GM21786 (cell line): ENCODE measurements around the gene INTS1.

Experiments
- ATAC-seq: cut with Tn5 transposase; IDR thresholded peaks from one replicate; pipeline ENCODE4 v1.9.1; 2021; ENCODE audit not compliant: unreplicated experiment

The INTS1 gene

GRCh38 chr7:1542841-1543747 lies 38.9 kb upstream of the INTS1 start:
- ATAC-seq = no peak

DNA sequence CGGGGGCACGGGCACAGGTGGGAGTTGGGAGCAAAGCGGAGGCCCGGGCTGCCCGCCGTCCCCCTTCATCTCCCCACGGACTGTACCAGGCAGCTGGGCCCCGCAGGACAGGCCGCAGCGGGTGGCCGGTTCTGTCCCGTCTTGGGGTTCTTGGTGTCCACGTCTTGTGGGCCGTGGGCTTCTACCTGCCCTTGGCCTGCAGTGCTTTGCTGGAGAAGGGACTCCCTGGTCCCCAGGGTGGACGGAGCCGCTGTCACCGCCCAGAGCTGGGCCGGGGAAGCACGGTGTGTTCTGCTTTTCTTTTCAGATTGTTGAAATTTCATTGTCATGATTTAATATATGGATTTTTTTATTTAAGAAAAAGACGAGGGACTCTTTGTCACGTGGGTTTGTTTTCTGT lies 38.1 kb upstream of the INTS1 start:
- ATAC-seq = no peak

GRCh38 chr7:1541431-1542162 lies 37.4 kb upstream of the INTS1 start:
- ATAC-seq = no peak

- ATAC-seq = no peak
Observed at GRCh38 chr7:1540776-1541271, 36.6 kb upstream of the INTS1 start.

GRCh38 chr7:1539882-1540775 lies 35.9 kb upstream of the INTS1 start:
- no peak for ATAC-seq

GRCh38 chr7:1539181-1539881 lies 35.1 kb upstream of the INTS1 start:
- no peak for ATAC-seq

DNA sequence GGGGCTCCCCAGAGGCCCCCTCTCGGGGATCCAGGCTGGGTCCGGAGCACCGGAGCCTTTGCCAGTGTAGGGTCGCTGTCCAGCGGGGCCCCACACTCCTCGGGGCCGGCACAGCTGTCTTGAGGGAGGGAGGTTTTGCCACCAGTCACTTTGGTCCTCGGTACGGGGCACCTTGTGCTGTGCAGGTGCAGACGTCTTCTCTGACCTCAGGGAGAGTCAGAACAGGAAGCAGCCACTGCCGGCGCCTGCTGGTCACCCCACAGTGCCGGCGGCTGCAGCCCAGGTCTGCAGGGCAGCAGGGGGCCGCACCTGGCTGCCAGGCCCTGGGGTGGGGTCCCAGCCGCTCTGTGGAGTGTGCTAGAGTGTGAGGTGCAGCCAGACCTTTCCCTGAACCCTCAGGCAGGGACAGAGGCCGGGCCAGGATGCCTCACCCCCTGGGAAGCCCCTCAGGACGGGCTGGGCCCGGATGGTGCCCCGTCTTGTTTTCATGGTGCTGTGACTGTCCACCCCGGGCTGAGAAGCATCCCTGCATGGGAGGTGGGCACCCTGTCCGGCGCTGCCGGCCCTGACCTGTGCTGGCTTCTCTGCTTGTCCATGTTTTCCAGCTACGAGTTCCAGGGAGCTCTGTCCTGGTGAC lies 34.5 kb upstream of the INTS1 start:
- no peak for ATAC-seq

GRCh38 chr7:1537535-1538412 lies 33.6 kb upstream of the INTS1 start:
- ATAC-seq = no peak

DNA sequence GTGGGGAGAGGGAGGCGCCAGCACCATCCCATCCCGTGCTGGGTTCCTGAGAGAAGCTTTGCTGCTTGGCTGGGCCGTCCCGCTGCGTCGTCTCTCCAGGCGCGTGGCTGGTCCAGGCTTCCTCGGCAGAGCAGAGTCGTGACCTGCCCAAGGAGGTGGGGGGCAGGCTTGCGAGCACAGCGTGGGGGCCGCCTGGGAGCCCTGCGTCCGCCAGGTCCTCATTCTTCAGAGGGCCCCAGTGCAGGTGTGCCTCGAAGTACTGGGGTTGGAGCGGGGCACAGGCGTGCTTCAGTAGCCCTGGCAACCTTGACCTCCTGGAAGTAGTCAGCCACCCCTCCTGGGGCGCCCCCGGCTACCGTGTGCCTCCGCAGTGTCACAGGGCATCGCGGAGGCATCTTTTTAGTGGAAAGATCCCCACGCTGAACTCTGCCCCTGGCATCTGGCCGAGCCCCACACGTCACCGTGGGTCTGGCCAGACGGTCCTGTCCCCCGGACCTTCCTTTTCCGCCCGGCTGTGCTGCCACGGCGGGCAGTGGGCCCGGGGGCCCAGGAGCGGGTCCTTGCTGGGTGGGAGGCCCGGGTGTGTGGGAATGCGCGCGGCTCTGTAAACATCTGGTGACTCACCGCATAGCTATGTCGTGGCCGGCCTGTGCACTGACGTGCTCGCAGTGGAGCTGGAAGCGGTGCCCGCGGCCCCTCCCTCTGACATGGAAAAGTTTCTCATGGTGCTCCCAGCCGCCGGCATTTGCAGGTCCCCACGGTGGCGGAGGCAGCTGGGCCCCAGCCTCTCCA lies 32.8 kb upstream of the INTS1 start:
- no peak for ATAC-seq

DNA sequence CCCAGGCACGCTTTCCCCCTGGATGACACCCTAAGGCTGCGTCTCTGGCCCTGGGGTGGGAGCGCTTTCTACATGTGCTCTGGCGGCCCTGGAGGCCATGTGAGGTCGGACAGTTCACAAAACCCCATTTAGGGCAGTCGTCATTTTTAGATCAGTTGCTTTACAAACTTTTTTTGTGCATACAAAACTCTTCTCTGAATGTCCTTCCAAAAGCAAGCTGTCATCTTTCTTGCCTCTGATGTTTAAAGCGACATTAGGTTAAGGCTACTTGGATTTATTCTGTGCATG lies 32.2 kb upstream of the INTS1 start:
- ATAC-seq = no peak

- ATAC-seq = no peak
Observed at GRCh38 chr7:1535701-1536454, 31.7 kb upstream of the INTS1 start.

DNA sequence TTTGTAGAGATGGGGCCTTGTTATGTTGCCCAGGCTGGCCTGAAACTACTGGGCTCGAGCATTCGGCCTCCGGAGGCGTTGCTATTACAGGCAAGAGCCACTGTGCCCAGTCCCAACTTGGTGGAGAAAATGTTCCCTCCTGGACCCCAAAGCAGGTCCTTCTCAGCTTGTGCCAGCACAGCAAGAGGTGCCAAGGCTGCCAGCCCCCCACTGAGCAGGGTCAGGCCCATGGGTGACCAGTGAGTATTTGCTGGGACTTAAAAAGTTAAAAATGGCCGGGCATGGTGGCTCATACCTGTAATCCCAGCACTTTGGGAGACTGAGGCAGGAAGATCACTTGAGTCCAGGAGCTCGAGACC lies 30.9 kb upstream of the INTS1 start:
- no peak for ATAC-seq

DNA sequence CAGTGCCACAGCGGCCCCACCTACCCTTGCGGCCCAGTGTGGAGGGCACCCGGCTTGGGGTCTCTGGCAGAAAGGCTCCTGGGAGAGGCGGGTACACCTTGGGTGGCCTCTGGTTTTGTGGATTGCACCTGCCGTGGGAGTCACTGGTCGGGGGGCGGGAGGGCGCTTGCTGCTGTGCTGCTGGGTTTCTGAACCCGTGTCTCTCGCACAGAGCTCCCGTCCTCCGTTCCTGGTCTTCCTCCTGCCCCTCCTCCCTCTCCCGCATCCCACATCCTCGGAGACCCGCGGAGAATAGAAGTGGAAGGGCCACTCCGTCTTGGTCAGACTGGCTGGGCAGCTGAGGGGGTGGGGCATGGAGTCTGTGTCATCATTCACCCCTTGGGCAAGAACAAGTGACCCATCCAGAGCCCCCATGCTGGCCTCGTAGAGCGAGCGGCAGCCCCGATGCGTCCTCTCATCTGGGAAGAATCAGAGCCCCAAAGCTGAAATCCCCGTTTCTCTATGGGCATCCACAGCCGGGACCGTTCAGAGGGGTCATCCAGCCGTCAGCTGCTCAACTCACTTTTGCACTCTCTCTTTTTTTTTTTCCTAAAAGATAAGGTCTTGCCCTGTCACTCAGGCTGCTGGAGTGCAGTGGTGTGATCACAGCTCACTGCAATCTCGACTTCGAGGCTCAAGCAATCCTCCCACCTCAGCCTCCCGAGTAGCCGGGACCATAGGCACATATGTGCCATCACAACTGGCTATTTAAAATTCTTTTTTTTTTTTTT lies 30.3 kb upstream of the INTS1 start:
- no peak for ATAC-seq

DNA sequence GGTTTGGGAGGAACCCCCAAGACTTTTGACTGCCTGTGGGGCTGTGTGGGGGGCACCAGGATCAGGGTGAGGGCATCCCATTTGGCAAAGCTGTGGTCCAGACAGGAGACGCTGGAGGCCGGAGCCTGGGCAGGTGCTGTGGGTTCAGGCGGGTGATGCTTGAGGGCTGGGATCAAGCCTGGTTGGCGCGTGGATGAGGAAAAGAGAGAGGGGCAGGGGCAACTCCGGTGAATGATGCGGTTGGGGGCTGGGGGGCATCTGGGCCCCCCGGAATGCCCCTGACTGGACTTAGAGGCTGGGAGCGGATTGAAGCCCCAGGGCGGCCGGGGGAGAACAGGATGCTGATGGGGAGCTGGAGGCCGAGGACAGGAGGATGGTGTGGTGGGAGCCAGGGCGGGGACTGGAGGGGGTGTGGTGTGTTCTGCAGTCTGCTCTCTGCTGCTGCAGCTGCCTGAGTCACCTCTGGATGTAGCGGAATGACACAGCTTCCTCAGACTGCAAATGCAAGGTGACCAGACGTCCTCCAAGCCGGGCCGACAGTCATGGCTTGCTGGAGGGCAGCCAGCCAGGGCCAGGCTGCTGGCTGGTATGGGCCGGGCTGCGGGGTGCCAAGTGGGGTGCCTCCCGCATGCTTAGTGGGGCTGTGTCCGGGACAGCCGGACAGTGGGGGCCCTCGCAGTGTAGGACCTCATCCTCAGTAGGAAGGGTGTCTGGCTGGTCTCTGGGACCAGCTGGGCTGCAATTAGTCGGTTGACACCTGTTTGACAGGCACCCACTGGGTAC lies 29.5 kb upstream of the INTS1 start:
- no peak for ATAC-seq

GRCh38 chr7:1533255-1533546 lies 29.0 kb upstream of the INTS1 start:
- no peak for ATAC-seq

- ATAC-seq = no peak
Observed at GRCh38 chr7:1532456-1533254, 28.5 kb upstream of the INTS1 start.
